NT2/D1 (cell line): Measurements from ENCODE around the gene PDGFD.

Experiments used
- SUZ12 ChIP-seq: IDR thresholded peaks from 2 replicates; pipeline ENCODE4 v1.6.1; 2011; ENCODE audit not compliant: insufficient read length, insufficient read depth; ENCODE audit errors: extremely low read depth
- ZNF274 ChIP-seq: IDR thresholded peaks from 2 replicates; pipeline ENCODE4 v1.6.1; 2011; ENCODE audit warnings: mild to moderate bottlenecking, low read depth, low read length

GRCh38 chr11:103890654-103891053 is 273.3 kb downstream of the PDGFD start:
- TF ChIP-seq SUZ12 (no peak), ZNF274 (no peak)
